ENCODE measurements around the gene R3HDM2.
"Not testable (repeated sequence)": the region's sequence is repeated elsewhere in the genome, so short reads cannot be mapped to it uniquely, and the experiment has no call there.

The R3HDM2 gene

GRCh38 chr12:57319678-57320469 is 111.0 kb downstream of the R3HDM2 start:
- no peaks in the 10 kb centered on the region for H3K79me2 ChIP-seq (ENCODE audit: insufficient read depth, low read length)
- TF ChIP-seq CTCF (conservative IDR thresholded peaks at IDR 0.05; ENCODE audit: low read length) = no peak
- no peak for TF ChIP-seq EZH2phosphoT487 (IDR thresholded peaks at IDR 0.05; ENCODE audit: borderline replicate concordance)
- H2AFZ ChIP-seq (ENCODE audit: low read length) = no peak overlapping the region
- no peaks in the 10 kb centered on the region for H3K36me3 ChIP-seq (ENCODE audit: insufficient read depth, low read length)
- no peaks in the 10 kb centered on the region for H3K27me3 ChIP-seq (ENCODE audit: insufficient read depth, low read length, poor library complexity, severe bottlenecking)
- H3K9me3 ChIP-seq (ENCODE audit: insufficient read depth, low read depth, low read length) = no peaks in the 10 kb centered on the region
- H3K4me3 ChIP-seq (ENCODE audit: low read length, poor library complexity, severe bottlenecking) = no peak overlapping the region
- peaks cover 4% of the 10 kb centered on the region for H3K4me1 ChIP-seq (ENCODE audit: insufficient read depth, low read length, poor library complexity, severe bottlenecking)
- H3F3A ChIP-seq (ENCODE audit: low read depth) = no peaks in the 10 kb centered on the region
- H3K9ac ChIP-seq (ENCODE audit: low read depth, low read length, poor library complexity, severe bottlenecking) = no peak overlapping the region
- H4K20me1 ChIP-seq (ENCODE audit: insufficient read depth, low read length, poor library complexity, severe bottlenecking) = no peaks in the 10 kb centered on the region
- H3K9me2 ChIP-seq (replicated peaks; ENCODE audit: low read depth, low read length) = no peaks in the 10 kb centered on the region
- H3K4me2 ChIP-seq (ENCODE audit: low read depth, low read length, poor library complexity, severe bottlenecking) = no peak overlapping the region

GRCh38 chr12:57315681-57316080 is 115.2 kb downstream of the R3HDM2 start:
- TF ChIP-seq CTCF (conservative IDR thresholded peaks at IDR 0.05; ENCODE audit: low read length) (no peak), EZH2phosphoT487 (IDR thresholded peaks at IDR 0.05; ENCODE audit: borderline replicate concordance) (no peak)
- H3K4me3 ChIP-seq (ENCODE audit: low read length, poor library complexity, severe bottlenecking) = no peak overlapping the region
- H3K4me2 ChIP-seq (ENCODE audit: low read depth, low read length, poor library complexity, severe bottlenecking) = no peak overlapping the region
- H3K27me3 ChIP-seq (ENCODE audit: insufficient read depth, low read length, poor library complexity, severe bottlenecking) = no peaks in the 10 kb centered on the region
- no peaks in the 10 kb centered on the region for H3K36me3 ChIP-seq (ENCODE audit: insufficient read depth, low read length)
- no peak overlapping the region for H2AFZ ChIP-seq (ENCODE audit: low read length)
- H3K9me2 ChIP-seq (replicated peaks; ENCODE audit: low read depth, low read length) = no peaks in the 10 kb centered on the region
- H3K79me2 ChIP-seq (ENCODE audit: insufficient read depth, low read length) = no peaks in the 10 kb centered on the region
- no peaks in the 10 kb centered on the region for H3F3A ChIP-seq (ENCODE audit: low read depth)
- no peaks in the 10 kb centered on the region for H3K9me3 ChIP-seq (ENCODE audit: insufficient read depth, low read depth, low read length)
- H3K9ac ChIP-seq (ENCODE audit: low read depth, low read length, poor library complexity, severe bottlenecking) = no peak overlapping the region
- no peaks in the 10 kb centered on the region for H4K20me1 ChIP-seq (ENCODE audit: insufficient read depth, low read length, poor library complexity, severe bottlenecking)
- H3K4me1 ChIP-seq (ENCODE audit: insufficient read depth, low read length, poor library complexity, severe bottlenecking) = no peaks in the 10 kb centered on the region

GRCh38 chr12:57312287-57312686 is 118.6 kb downstream of the R3HDM2 start:
- H3K9ac ChIP-seq (ENCODE audit: low read depth, low read length, poor library complexity, severe bottlenecking); H3F3A ChIP-seq (ENCODE audit: low read depth); H2AFZ ChIP-seq (ENCODE audit: low read length); H3K4me2 ChIP-seq (ENCODE audit: low read depth, low read length, poor library complexity, severe bottlenecking); H3K36me3 ChIP-seq (ENCODE audit: insufficient read depth, low read length); H3K9me2 ChIP-seq (replicated peaks; ENCODE audit: low read depth, low read length); H3K27me3 ChIP-seq (ENCODE audit: insufficient read depth, low read length, poor library complexity, severe bottlenecking); H3K9me3 ChIP-seq (ENCODE audit: insufficient read depth, low read depth, low read length); H3K79me2 ChIP-seq (ENCODE audit: insufficient read depth, low read length); H3K4me1 ChIP-seq (ENCODE audit: insufficient read depth, low read length, poor library complexity, severe bottlenecking); H4K20me1 ChIP-seq (ENCODE audit: insufficient read depth, low read length, poor library complexity, severe bottlenecking); H3K4me3 ChIP-seq (ENCODE audit: low read length, poor library complexity, severe bottlenecking): not testable (repeated sequence)

GRCh38 chr12:57309420-57309819 is 121.4 kb downstream of the R3HDM2 start:
- Histone ChIP-seq H3K4me2 (ENCODE audit: low read depth, low read length, poor library complexity, severe bottlenecking) (no peak overlapping the region), H3K4me3 (ENCODE audit: low read length, poor library complexity, severe bottlenecking) (no peak overlapping the region), H3K79me2 (ENCODE audit: insufficient read depth, low read length) (no peaks in the 10 kb centered on the region), H3K27me3 (ENCODE audit: insufficient read depth, low read length, poor library complexity, severe bottlenecking) (no peaks in the 10 kb centered on the region), H3K9me3 (ENCODE audit: insufficient read depth, low read depth, low read length) (no peaks in the 10 kb centered on the region), H3K9me2 (replicated peaks; ENCODE audit: low read depth, low read length) (no peaks in the 10 kb centered on the region), H3K9ac (ENCODE audit: low read depth, low read length, poor library complexity, severe bottlenecking) (no peak overlapping the region), H3K36me3 (ENCODE audit: insufficient read depth, low read length) (no peaks in the 10 kb centered on the region), H4K20me1 (ENCODE audit: insufficient read depth, low read length, poor library complexity, severe bottlenecking) (no peaks in the 10 kb centered on the region), H2AFZ (ENCODE audit: low read length) (no peak overlapping the region), H3K4me1 (ENCODE audit: insufficient read depth, low read length, poor library complexity, severe bottlenecking) (no peaks in the 10 kb centered on the region), H3F3A (ENCODE audit: low read depth) (no peaks in the 10 kb centered on the region)
- TF ChIP-seq EZH2phosphoT487 (IDR thresholded peaks at IDR 0.05; ENCODE audit: borderline replicate concordance) (no peak), CTCF (conservative IDR thresholded peaks at IDR 0.05; ENCODE audit: low read length) (no peak)
